Type B pancreatic cell (in vitro differentiated cells): ENCODE results near the gene RAD23A. TPM values are rescaled to one million over a fixed set of nuclear protein-coding genes. Genes with fewer than 3 reads are reported as not detected.
"Not testable (repeated sequence)": the region's sequence is repeated elsewhere in the genome, so short reads cannot be mapped to it uniquely, and the experiment has no call there.

Source experiments
- DNase-seq: peaks from one replicate; pipeline ENCODE4 v3.0.0; 2021; ENCODE audit warnings: mixed read lengths; ENCODE audit not compliant: unreplicated experiment; ENCODE audit errors: extremely low spot score
- H3K27ac Mint-ChIP-seq: 2 replicates; pipeline ENCODE4 v1.8.0; 2021; ENCODE audit warnings: mild to moderate bottlenecking, mixed read lengths
- H3K27me3 Mint-ChIP-seq: 2 replicates; pipeline ENCODE4 v1.8.0; 2021; ENCODE audit warnings: mixed read lengths
- H3K36me3 Mint-ChIP-seq: 2 replicates; pipeline ENCODE4 v1.8.0; 2021; ENCODE audit warnings: mixed read lengths
- H3K4me1 Mint-ChIP-seq: one replicate; pipeline ENCODE4 v1.8.0; 2021; ENCODE audit warnings: mixed read lengths; ENCODE audit not compliant: unreplicated experiment
- H3K4me3 Mint-ChIP-seq: 2 replicates; pipeline ENCODE4 v1.8.0; 2021; ENCODE audit warnings: mild to moderate bottlenecking, mixed read lengths
- H3K9me3 Mint-ChIP-seq: 2 replicates; pipeline ENCODE4 v1.8.0; 2021; ENCODE audit warnings: mixed read lengths
- CTCF ChIP-seq: fragments of 200-600 bp; sonication (generic); conservative IDR thresholded peaks from 2 replicates; pipeline ENCODE4 v1.5.0; 2021; ENCODE audit warnings: antibody characterized with exemption, mild to moderate bottlenecking
- total RNA-seq: library from RNA; stranded (reverse); gene quantifications from 2 replicates; pipeline ENCODE4 v1.2.1, GENCODE V29; 2021; ENCODE audit warnings: low replicate concordance

Gene RAD23A
- total RNA-seq, 1 donor from 2014 or later: 77.1 TPM

- no peaks in the 10 kb centered on the region for H3K9me3 Mint-ChIP-seq
- H3K4me1 Mint-ChIP-seq: peaks cover 19% of the 10 kb centered on the region
- no peak for TF ChIP-seq CTCF
- H3K27ac Mint-ChIP-seq: peak overlapping the region; percentile 42
- no peak for DNase-seq
- H3K4me3 Mint-ChIP-seq: peak overlapping the region; percentile 47
- peaks cover 25% of the 10 kb centered on the region for H3K36me3 Mint-ChIP-seq
- no peaks in the 10 kb centered on the region for H3K27me3 Mint-ChIP-seq
Measured at GRCh38 chr19:12947702-12948611, 2.3 kb downstream of the RAD23A start.

- no peak for DNase-seq
- H3K36me3 Mint-ChIP-seq: peaks cover 20% of the 10 kb centered on the region
- H3K27ac Mint-ChIP-seq: no peak overlapping the region
- no peaks in the 10 kb centered on the region for H3K27me3 Mint-ChIP-seq
- peaks cover 13% of the 10 kb centered on the region for H3K4me1 Mint-ChIP-seq
- no peak overlapping the region for H3K4me3 Mint-ChIP-seq
- H3K9me3 Mint-ChIP-seq: no peaks in the 10 kb centered on the region
- TF ChIP-seq CTCF: no peak
Measured at GRCh38 chr19:12948612-12949362, 3.1 kb downstream of the RAD23A start.

GRCh38 chr19:12949363-12950283, 4.0 kb downstream of the RAD23A start:
- no peak for TF ChIP-seq CTCF
- H3K9me3 Mint-ChIP-seq: no peaks in the 10 kb centered on the region
- peaks cover 22% of the 10 kb centered on the region for H3K36me3 Mint-ChIP-seq
- DNase-seq: no peak
- peaks cover 16% of the 10 kb centered on the region for H3K4me1 Mint-ChIP-seq
- peak overlapping the region; percentile 58 for H3K4me3 Mint-ChIP-seq
- no peaks in the 10 kb centered on the region for H3K27me3 Mint-ChIP-seq
- H3K27ac Mint-ChIP-seq: peak overlapping the region; percentile 62

GRCh38 chr19:12952050-12952449, 6.4 kb downstream of the RAD23A start:
- not testable (repeated sequence) for H3K4me3 Mint-ChIP-seq, DNase-seq, H3K9me3 Mint-ChIP-seq

GRCh38 chr19:12952488-12953137, 7.0 kb downstream of the RAD23A start:
- no peak overlapping the region for H3K4me3 Mint-ChIP-seq
- H3K4me1 Mint-ChIP-seq: peaks cover 19% of the 10 kb centered on the region
- DNase-seq: no peak
- peaks cover 16% of the 10 kb centered on the region for H3K36me3 Mint-ChIP-seq
- H3K9me3 Mint-ChIP-seq: no peaks in the 10 kb centered on the region
- no peaks in the 10 kb centered on the region for H3K27me3 Mint-ChIP-seq
- no peak for TF ChIP-seq CTCF
- peak overlapping the region; percentile 39 for H3K27ac Mint-ChIP-seq

More at GRCh38 chr19:12952050-12952449, 6.4 kb downstream of the RAD23A start:
- H3K36me3 Mint-ChIP-seq: peaks cover 17% of the 10 kb centered on the region
- peaks cover 21% of the 10 kb centered on the region for H3K4me1 Mint-ChIP-seq
- H3K27ac Mint-ChIP-seq, H3K27me3 Mint-ChIP-seq: not testable (repeated sequence)
